GM19099 (cell line): ENCODE results near the gene C12orf43.

Experiments used
- POLR2A ChIP-seq: IDR thresholded peaks from 3 replicates; pipeline ENCODE4 v1.6.1; 2011; ENCODE audit warnings: low read depth; ENCODE audit not compliant: insufficient read length; ENCODE audit errors: extremely low read depth

Gene C12orf43

GRCh38 chr12:120992989-120993388 lies 23.3 kb downstream of the C12orf43 start:
- TF ChIP-seq POLR2A = no peak

- no peak for TF ChIP-seq POLR2A
Observed at GRCh38 chr12:120991965-120992364, 24.3 kb downstream of the C12orf43 start.

GRCh38 chr12:120990487-120991055 lies 25.7 kb downstream of the C12orf43 start:
- TF ChIP-seq POLR2A = no peak

GRCh38 chr12:120989687-120990086 lies 26.6 kb downstream of the C12orf43 start:
- TF ChIP-seq POLR2A = no peak

GRCh38 chr12:120988658-120989057 lies 27.6 kb downstream of the C12orf43 start:
- TF ChIP-seq POLR2A = no peak

- TF ChIP-seq POLR2A = no peak
Observed at GRCh38 chr12:120988234-120988633, 28.1 kb downstream of the C12orf43 start.

GRCh38 chr12:120984351-120984898 lies 31.9 kb downstream of the C12orf43 start:
- TF ChIP-seq POLR2A = no peak

- no peak for TF ChIP-seq POLR2A
Observed at GRCh38 chr12:120983759-120984158, 32.5 kb downstream of the C12orf43 start.

GRCh38 chr12:120982659-120983058 lies 33.6 kb downstream of the C12orf43 start:
- no peak for TF ChIP-seq POLR2A

GRCh38 chr12:120981407-120981941 lies 34.8 kb downstream of the C12orf43 start:
- TF ChIP-seq POLR2A = no peak

- no peak for TF ChIP-seq POLR2A
Observed at GRCh38 chr12:120980800-120981368, 35.4 kb downstream of the C12orf43 start.

GRCh38 chr12:120979862-120980696 lies 36.2 kb downstream of the C12orf43 start:
- TF ChIP-seq POLR2A = no peak

- no peak for TF ChIP-seq POLR2A
Observed at GRCh38 chr12:120979220-120979861, 36.9 kb downstream of the C12orf43 start.

GRCh38 chr12:120978296-120979219 lies 37.7 kb downstream of the C12orf43 start, which contains the start of gene HNF1A:
HNF1A (plus strand) TSS chr12:120978543; CDS start chr12:120978769, 226 bp downstream.
- TF ChIP-seq POLR2A = no peak
